HG02870 (cell line): ENCODE measurements around the gene RPS15.

Experiments
- ATAC-seq: cut with Tn5 transposase; IDR thresholded peaks from one replicate; pipeline ENCODE4 v1.9.1; 2021; ENCODE audit warnings: mild to moderate bottlenecking, moderate library complexity; ENCODE audit not compliant: unreplicated experiment

RPS15 gene

DNA sequence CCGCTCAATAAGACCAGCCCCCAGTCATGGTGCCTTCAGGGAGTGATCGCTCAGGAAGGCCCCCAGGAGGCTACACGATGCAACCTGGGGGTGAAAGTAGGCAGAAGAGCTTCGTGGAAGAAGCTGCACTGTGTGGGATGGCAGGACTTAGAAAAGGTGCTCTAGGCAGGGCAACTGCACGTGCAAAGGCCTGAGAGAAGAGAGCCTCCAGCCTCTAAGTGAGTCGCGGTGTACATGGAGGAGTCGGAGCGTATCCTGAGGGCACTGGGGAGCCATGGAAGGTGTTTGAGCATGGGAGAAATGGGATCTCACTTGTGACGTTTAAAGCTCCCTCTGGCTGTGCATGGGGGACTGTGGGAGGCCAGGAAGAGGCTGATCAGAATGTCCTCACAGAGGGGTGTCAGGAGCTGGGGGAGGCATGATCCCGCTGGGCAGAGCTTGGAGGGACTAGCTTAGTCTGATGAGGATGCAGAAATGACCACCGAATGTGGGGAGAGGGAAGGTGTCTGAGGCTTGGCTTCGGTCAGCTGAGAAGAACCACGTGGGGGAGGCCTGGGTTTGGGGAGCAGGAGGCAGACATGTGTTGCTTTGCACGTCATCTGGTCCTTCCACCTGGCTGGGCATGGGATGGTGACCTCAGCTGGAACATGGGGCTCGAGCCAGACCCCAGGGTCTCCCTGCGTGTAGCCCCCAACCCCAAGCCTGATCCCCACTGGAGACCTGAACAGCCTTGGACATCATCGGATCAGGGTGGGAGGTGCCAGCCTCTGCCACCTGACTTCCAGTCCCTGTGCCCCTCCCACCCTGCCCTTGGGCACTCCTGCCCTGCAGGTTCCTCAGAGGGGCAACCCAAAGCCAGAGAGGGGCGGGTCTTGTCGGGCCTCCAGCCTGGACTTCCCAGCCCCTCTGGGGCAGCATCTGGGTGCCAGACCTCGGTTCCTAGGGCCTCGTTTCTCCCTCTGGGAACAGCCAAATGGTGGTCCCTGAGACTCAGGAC is 12.8 kb downstream of the RPS15 start:
- ATAC-seq: no peak

DNA sequence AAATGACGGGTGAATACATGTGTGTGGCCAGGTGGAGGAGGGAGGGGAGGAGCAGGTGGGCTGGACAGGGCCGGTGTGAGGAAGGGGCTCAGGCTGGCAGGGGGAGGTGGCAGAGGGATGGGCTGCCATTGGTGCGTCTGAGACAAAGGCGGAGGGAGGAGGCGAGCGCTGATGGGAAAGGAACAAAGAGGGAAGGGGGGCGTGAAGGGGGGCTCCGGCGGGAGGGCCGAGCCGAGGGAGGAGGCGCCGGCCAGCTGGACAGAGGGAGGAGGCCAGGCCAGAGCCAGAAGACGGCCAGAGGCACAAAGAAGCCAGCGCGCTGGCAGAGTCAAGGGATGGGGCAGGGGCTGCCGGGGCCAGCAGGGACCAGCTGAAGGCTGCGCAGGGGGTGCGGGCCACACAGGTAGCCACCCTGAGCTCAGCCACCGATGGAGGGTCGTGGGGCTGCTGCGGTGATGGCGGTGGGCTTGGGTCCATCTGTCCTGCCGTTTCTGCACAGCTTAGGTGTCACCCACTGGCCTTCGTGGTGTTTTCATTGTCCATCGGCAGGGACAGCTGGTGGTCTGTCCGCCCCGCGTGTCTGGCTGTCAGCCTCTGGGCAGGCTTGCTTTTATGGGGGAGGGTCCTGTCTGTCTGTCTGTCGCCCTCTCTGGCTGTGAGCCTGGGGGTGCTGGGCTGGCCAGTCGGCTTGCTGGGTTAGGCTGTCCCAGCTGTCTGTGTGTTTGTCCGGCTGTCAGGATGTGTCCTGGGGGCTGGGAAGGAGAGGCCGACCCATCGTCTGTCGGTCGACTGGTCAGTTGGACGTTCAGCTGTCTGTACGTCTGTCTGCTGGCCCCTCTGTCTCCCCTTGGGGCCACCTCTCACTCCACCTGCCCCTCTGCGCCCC is 14.0 kb downstream of the RPS15 start:
- ATAC-seq: no peak

DNA sequence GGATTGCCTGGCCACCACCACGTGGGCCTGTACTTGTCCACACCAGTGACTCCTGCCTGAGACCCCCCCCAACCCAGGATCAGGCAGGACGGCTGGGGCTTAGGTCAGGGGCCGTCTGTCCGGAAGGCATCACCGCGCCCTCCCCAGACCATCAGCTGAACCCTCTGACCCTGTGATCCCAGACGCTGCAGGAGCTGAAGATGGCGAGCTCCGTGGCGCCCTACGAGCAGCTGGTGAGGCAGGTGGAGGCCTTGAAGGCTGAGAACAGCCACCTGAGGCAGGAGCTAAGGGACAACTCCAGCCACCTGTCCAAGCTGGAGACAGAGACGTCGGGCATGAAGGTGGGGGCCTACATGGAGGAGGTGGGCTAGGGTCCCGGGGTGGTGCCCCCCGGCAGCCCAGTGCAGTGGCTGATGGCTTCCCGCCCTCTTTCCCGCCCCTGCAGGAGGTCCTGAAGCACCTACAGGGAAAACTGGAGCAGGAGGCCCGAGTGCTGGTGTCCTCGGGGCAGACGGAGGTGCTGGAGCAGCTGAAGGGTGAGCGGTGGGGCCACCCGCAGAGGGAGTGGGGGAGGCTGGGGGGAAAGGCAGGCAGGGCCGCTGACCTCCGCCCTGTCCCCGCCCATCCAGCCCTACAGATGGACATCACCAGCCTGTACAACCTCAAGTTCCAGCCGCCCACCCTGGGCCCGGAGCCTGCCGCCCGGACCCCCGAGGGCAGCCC is 14.8 kb downstream of the RPS15 start:
- no peak for ATAC-seq

DNA sequence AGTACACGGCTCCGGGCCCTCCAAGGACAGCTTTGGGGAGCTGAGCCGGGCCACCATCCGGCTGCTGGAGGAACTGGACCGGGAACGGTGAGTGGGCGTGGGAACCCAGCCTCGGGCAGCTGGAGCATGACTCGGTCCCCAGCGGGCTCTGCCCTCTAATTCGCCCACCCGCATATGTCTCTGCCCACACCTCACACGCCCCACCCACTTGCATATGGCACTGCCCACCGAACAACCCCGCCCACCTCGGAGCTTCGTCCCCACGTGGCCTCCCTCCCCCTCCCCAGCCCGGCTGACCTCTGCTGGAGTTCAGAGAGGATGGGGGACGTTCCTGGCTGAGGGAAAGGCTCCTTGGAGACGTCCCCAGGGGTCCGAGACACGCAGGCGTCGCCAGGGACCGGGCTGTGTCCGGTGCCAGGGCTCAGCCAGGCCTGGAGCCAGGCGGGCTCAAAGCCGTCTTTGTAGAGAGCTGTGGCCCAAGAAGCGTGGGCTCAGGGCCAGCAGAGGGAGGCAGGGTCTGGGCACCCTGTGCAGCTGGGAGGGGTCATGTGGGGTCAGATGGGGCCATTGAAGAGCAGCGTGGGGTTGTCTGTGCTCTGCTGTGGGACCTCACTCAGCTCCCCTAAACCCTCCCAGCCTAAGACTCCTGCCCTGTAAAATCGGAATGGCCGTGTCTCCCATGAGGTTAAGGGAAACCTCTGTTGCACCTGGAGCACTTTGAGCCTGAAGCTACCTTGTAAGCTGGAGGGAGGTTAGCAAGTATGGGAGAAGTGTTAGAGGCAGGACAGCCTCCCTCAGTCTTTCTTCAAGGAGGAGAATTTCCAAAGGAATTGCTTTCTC is 15.5 kb downstream of the RPS15 start:
- ATAC-seq: no peak

DNA sequence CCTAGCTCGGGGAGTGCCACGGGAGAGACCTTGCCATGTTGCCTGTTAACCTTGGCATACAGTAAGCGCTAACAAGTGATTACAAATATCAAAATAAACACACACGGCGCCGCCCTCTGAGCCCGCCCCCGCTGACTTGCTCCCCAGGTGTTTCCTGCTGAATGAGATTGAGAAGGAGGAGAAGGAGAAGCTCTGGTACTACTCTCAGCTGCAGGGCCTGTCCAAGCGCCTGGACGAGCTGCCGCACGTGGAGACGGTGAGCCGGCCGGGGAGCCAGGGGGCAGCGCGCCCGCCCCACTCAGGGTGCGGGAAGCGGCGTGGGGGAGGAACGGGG is 16.8 kb downstream of the RPS15 start:
- no peak for ATAC-seq

DNA sequence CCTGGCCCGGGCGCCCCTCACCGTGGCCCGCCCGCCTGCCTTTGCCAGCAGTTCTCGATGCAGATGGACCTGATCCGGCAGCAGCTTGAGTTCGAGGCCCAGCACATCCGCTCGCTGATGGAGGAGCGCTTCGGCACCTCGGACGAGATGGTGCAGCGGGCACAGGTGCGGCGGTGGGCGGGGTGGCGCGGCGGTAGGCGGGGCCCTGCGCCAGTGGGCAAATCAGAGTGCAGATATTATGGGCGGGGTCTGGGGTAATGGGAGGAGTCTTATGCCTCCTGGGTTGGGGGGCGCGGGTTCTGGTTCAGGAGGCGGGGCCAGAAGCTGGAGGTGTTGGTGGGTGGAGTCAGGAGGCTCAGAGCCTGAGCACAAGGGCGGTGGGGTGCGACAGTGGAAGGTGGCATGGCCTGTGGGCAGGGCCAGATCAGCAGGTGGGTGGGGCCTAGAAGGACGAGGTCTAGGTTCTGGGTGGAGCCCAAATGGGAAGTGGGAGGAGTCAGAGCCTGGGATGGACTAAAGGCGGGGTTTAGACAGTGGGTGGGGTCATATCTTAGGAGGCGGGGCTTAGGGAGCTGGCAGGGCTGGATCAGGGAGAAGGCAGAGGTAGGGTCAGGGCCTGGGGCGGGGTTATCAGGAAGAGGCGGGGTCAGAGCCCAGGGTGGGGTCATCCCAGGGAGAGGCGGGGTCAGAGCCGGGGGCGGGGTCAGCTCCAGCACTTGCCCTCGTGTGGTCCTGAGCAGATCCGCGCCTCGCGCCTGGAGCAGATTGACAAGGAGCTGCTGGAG is 17.3 kb downstream of the RPS15 start:
- ATAC-seq: no peak

DNA sequence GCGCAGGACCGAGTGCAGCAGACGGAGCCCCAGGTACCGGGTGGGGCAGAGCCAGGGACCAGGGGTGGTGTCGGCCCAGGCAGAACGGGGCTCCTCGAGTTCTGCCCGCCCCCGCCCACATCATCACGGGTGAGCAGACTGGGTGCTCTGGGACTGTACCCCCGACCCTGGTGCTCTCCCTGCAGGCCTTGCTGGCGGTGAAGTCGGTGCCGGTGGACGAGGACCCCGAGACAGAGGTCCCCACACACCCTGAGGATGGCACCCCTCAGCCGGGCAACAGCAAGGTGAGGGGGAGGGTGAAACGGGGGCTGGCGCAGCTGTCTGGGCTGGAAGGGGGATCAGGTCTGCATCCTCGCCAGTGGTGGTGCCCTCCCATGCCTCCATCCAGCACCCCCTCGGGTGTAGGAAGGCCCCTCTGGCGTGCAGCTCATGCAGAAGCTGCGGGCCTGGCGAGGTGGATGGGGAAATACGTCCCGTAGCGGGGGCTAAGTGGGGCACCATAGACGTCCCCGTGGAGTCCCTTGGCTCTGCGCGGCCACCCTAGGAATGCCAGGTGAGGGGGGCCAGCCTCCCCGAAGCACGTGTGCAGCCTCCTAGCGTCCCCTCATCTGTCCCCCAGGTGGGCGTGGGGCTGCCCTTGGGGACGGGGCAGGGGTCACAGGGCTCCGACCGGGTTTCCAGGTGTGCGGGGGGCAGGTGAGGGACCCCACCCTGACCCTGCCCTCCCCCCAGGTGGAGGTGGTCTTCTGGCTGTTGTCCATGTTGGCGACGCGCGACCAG is 18.1 kb downstream of the RPS15 start:
- ATAC-seq: no peak

DNA sequence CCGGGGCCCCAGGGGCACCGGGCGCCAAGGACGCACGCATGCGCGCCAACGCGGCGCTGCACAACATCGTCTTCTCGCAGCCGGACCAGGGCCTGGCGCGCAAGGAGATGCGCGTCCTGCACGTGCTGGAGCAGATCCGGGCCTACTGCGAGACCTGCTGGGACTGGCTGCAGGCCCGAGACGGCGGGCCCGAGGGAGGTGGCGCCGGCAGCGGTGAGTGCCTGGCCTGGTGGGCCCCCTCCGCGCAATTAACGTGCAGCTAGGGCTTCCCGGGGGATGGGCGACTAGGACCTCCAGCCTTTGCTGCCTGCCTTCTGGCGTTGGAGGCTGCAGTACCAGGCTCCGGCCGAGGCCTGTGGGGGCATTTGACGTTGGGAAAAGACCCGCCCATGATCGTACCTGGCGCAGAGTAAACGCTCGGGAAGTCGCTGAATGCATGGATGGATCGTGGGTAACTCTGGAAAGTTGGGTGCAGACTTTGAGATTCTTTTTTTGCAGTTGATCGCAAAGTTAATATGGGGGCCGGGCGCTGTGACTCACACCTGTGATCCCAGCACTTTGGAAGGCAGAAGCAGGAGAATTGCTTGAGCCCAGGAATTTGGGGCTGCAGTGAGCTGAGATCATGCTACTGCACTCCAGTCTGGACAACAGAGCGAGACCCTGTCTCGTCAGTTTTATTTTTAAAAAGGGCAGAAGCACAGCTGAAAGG is 19.0 kb downstream of the RPS15 start:
- ATAC-seq: no peak

DNA sequence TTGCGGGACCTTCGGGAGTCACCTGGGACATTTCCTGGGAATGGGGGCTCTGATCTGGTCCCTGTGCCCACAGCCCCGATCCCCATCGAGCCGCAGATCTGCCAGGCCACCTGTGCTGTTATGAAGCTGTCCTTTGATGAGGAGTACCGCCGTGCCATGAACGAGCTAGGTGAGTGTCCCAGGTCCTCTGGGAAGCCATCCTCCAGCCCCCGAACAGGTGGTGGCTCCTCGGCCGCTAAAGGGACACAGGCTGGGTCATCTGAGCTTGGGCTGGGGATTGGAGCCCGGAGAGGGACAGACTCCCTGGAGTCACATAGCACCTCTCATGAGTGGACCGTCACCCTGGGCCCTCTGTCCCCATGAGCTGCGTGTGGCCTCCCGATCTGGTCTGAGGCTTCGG is 19.7 kb downstream of the RPS15 start:
- ATAC-seq: no peak

DNA sequence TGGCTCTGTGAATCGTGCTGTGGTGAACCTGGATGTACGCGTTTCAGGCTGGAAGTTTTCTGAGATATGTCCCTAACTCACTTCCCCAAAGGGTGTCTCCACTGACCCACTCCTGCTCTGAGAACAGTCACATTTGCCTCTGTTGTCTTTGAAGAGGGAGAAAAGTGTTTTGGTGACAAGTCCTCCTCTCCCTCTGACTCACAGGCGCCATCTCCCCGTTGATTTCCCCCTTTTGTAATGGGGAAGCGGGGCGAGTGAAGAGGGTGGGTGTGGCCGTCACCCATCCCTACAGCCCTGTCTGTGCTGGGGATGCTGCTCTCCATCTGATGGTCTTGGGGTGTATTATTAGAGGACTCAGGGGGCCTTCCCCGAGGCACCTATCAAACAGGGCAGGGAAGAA is 21.3 kb downstream of the RPS15 start:
- ATAC-seq: no peak

DNA sequence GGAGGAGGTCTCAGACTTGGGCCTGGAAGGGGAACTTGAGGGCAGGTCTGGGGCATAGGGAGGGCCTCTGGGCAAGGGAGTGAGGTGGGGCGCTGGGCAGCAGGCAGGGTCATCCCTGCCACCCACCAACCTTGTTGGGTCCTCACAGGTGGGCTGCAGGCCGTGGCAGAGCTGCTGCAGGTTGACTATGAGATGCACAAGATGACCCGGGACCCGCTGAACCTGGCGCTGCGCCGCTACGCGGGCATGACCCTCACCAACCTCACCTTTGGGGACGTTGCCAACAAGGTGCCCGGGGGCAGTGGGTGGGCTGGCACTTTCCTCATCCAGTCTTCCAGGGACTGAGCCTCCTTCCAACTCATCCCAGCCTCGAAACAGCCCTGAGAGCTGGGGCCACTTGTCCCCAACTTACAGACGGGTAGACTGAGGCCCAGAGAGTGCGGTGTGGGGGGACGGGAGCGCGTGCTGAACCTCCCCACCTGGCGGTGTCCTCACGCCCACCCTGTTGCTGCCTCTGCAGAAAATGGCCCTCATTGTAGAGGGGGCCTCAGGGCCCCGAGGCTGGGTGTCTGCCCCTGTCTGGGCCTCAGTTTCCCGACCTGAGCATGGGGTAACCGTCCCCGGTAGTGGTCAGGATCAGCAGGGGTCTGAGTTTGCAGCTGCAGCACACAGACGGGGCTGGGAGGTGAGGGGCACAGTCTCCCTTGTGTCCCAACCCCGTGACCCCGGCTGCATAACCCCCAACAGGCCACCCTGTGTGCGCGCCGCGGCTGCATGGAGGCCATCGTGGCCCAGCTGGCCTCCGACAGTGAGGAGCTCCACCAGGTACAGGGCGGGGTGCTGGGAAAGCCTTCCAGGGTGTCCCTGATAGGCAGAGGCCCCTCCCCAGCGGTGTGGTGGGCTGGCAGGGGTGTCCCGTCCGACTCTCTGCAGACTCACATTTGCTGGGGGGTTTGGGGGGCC is 22.1 kb downstream of the RPS15 start:
- ATAC-seq: no peak

DNA sequence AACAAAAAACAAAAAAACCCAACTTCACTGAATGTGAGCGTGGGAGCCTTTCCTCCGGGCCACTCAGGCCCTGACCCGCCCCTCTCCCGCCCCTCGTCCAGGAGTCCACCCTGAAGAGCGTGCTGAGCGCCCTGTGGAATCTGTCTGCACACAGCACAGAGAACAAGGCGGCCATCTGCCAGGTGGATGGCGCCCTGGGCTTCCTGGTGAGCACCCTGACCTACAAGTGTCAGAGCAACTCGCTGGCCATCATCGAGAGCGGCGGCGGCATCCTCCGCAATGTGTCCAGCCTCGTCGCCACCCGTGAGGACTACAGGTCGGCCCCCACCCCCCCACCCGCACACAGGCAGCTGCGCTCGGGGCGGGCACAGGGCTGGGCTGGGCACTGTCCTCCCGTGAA is 23.7 kb downstream of the RPS15 start:
- no peak for ATAC-seq

DNA sequence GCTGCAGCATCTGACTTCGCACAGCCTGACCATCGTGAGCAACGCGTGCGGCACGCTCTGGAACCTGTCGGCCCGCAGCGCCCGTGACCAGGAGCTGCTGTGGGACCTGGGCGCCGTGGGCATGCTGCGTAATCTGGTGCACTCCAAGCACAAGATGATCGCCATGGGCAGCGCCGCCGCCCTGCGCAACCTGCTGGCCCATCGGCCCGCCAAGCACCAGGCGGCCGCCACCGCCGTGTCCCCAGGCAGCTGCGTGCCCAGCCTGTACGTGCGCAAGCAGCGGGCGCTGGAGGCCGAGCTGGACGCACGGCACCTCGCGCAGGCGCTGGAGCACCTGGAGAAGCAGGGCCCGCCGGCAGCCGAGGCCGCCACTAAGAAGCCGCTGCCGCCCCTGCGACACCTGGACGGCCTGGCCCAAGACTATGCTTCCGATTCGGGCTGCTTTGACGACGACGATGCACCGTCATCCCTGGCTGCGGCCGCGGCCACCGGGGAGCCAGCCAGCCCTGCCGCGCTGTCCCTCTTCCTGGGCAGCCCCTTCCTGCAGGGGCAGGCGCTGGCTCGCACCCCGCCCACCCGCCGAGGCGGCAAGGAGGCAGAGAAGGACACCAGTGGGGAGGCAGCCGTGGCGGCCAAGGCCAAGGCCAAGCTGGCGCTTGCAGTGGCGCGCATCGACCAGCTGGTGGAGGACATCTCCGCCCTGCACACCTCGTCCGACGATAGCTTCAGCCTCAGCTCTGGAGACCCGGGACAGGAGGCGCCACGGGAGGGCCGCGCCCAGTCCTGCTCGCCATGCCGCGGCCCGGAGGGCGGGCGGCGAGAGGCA is 27.2 kb downstream of the RPS15 start:
- no peak for ATAC-seq

DNA sequence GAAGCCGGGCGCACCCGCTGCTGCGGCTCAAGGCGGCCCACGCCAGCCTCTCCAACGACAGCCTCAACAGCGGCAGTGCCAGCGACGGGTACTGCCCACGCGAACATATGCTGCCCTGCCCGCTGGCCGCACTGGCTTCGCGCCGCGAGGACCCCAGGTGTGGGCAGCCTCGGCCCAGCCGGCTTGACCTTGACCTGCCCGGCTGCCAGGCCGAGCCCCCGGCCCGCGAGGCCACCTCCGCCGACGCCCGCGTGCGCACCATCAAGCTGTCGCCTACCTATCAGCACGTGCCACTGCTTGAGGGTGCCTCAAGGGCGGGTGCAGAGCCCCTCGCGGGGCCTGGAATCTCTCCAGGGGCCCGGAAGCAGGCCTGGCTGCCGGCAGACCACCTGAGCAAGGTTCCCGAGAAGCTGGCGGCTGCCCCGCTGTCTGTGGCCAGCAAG is 27.8 kb downstream of the RPS15 start:
- no peak for ATAC-seq

DNA sequence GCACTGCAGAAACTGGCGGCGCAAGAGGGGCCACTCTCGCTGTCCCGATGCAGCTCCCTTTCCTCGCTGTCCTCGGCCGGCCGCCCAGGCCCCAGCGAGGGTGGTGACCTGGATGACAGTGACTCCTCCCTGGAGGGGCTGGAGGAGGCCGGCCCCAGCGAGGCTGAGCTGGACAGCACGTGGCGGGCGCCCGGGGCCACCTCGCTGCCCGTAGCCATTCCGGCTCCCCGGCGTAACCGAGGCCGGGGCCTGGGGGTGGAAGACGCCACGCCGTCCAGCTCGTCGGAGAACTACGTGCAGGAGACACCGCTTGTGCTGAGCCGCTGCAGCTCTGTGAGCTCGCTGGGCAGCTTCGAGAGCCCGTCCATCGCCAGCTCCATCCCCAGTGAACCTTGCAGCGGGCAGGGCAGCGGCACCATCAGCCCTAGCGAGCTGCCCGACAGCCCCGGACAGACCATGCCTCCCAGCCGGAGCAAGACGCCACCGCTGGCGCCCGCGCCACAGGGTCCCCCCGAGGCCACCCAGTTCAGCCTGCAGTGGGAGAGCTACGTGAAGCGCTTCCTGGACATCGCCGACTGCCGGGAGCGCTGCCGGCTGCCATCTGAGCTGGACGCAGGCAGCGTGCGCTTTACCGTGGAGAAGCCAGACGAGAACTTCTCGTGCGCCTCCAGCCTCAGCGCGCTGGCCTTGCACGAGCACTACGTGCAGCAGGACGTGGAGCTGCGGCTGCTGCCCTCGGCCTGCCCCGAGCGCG is 28.4 kb downstream of the RPS15 start:
- no peak for ATAC-seq

DNA sequence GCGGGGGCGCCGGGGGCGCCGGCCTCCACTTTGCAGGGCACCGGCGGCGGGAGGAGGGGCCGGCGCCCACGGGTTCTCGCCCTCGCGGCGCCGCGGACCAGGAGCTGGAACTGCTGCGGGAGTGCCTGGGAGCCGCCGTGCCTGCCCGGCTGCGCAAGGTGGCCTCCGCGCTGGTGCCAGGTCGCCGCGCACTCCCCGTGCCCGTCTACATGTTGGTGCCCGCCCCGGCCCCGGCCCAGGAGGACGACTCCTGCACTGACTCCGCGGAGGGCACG is 29.0 kb downstream of the RPS15 start:
- no peak for ATAC-seq
